SKM-1 treated with dmso at 0.1 percent for 144 hours (cell line): ENCODE data around the gene TDG.

ENCODE experiments used
- DNase-seq: peaks from one replicate; lab custom pipeline; 2025; ENCODE audit not compliant: unreplicated experiment; lab: John Stamatoyannopoulos, UW

Gene TDG

DNA sequence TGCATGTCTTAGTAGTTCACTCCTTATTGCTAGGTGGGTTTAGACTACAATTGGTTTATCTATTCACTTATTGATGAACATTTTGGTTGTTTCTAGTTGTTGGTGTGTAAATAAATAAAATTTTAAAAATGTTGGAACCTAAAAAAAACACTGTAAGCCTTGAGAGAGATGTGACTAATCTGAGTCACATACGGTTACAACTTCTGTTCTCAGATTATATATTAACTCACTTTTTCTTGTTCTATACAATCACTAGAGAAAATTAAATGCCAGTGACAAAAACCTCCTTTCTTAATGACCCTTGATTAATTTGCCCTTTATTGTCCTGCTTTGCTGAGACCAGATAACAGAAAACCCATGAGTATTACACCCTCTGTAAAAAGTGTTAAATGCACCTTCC, 7.1 kb upstream of the TDG start:
- DNase-seq, result no peak

DNA sequence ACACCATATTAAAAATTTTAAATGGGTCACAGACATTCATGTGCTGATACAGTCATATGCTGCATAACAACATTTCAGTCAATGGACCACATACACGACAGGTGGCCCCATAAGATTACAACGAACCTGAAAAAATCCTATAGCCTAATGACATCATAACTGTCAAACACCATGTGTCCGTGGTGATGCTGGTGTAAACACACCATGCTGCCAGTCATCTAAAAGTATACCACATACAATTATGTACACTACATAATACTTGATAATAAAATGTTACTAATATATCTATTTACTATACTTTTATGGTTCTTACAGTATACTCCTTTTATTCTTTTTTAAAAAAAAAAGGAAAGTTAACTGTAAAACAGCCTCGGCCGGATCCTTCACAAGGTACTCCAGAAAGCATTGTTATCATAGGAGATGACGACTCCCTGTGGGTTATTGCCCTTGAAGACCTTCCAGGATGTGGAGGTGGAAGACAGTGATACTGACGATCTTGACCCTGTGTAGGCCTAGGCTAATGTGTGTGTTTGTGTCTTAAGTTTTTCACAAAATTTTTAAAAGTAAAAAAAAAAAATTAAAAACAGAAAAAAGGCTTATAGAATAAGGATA, 5.0 kb upstream of the TDG start:
- no peak for DNase-seq

DNA sequence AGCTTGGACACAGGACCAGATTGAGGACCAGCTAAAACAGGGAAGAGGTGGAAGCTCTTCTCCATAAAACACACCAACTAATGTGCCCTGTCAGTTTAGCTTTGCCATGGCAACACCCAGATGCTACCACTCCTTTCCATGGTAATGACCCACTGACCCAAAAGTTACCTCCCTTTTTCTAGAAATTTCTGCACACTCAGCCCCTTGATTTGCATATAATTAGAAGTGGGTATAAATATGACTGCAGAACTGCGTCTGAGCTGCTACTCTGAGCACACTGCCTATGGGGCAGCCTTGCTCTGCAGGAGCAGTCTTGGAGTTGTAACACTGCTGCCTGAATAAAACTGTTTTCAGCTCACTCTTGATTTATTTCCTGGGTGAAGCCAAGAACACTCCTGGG, 3.2 kb upstream of the TDG start:
- no peak for DNase-seq

DNA sequence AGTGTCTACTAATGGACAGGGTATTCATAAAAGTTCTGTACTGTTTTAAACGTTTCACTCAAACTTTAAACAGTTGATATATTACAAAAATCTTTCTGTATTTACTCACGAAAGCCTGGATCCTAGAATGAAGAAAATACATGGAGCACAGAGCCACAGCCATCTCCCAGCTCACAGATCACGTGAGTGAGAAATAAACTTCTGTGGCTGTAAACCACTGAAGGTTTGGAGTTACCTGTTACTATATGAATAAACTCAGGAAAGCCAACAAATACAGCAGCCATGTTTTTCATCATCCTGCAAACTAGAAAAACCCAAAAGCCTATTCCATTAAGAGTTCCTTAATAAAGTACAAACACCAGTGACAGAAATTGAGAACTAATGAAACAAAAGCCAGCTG, 867 bp upstream of the TDG start:
- no peak for DNase-seq

DNA sequence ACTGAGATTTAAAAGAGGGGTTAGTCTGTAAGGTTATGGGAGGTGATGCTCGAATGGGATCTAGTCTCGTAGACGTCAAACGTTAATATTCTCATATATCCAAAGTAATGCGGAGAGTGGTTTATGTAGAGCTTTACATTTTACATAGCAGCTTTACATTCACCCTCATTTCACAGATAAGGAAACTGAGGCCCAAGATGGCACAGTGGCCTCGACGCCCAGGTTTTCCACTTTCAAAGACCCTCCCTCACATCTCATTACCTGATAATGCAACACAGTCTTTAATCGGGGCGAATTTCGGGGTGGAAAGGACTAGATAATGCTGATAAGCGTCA, 450 bp upstream of the TDG start:
- no peak for DNase-seq

DNA sequence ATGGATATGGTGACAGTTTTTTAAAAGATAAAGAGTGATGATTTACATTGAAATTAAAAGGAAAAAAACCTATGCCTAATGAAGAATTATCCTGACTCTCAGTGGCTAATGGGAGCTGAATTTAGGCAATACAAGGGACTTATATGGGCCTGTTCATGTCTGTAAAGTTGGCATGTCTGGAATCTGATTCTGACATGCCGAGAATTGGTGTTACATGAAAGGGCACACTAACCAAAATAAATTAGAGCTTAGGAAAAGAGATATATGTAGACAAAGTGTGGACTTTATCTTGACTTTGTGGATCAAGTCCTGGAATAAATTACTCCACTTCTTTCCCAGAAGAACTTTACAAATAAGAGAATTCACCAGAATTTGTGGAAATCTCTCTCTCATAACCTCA, 1.1 kb downstream of the TDG start:
- DNase-seq, result no peak

DNA sequence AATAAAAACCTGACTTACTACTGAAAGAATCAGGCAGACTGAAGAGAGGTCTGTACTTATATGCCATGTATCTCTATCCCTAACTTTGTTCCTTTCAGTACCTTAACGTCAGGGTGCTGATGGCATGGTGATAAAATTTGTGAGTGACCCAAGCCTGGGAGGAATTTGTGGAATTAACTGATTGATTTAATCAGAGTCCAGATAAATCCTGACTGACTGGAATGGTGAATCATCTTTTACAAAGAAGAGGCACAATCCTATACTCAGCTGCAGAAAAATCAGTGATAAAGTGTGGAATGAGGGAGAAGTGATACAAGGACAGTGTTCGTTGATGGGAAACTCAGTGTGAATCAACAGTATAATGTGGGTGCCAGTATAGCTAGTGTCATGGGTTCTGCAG, 3.7 kb downstream of the TDG start:
- no peak for DNase-seq

DNA sequence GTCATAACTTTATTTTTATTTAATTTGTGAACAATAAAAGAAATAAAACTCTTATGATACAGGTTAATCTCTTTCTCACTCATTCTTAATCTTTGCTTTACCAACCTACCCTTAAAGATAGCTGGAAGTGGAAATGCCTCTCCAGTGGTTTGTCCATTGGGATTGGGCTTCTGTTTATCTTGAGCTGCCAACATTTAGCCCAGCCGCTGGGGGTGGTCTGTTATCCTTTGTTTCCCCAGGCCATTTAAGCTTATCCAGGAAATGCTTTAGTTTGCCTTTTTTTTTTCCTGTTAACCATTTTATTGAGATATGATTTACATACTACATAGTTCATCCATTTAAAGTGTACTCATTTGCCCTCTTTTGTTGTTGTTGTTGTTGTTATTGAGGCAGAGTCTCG, 8.2 kb downstream of the TDG start:
- DNase-seq, result no peak

DNA sequence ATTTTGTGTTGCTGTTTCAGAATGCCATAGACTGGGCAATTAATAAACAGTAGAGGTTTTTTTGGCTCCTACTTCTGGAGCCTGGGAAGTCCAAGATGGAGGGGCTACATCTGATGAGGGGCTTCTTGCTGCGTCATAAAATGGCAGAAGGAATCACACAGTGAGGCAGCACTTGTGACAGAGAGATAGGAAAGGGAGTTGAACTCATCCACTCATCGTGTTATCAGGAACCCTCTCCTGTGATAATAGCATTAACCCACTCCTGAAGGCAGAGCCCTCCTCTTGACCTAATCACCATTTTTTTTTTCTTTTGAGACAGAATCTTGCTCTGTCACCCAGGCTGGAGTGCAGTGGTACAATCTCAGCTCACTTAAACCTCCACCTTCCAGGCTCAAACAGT, 9.7 kb downstream of the TDG start:
- DNase-seq, result no peak

DNA sequence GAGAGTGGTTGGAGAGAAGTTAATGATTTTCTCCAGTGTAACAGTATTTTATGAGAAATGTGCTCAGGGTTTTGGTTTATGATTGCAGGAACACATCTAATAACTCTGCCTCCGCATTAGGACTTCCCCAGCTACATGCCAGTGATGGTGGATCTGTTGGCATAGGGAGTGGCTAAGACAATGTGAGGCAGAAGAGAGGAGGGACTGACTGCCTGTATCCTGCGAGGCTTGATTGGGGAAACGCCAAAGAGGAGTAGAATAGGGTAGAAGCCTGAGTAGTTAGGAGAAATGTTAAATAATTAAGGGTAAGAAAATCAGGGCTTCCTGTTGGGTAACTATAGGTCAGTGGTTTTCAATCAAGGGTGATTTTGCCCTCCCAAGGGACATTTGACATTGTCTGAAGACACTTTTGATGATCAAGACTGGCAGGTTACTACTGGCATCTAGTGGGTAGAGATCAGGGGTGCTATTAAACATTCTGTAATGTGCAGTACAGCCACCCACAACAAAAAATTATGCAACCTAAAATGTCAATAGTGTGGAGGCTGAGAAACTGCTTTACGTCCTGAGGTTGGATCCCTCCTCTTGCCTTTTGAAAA, 12.8 kb downstream of the TDG start:
- no peak for DNase-seq

DNA sequence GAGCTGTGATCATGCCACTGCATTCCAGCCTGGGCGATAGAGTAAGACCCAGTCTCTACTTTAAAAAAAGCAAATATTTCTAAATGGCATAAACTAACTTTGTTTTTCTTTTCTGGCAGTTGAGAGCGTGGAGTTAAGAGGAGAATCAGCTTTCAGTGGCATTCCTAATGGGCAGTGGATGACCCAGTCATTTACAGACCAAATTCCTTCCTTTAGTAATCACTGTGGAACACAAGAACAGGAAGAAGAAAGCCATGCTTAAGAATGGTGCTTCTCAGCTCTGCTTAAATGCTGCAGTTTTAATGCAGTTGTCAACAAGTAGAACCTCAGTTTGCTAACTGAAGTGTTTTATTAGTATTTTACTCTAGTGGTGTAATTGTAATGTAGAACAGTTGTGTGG, 21.2 kb downstream of the TDG start:
- DNase-seq, result no peak

DNA sequence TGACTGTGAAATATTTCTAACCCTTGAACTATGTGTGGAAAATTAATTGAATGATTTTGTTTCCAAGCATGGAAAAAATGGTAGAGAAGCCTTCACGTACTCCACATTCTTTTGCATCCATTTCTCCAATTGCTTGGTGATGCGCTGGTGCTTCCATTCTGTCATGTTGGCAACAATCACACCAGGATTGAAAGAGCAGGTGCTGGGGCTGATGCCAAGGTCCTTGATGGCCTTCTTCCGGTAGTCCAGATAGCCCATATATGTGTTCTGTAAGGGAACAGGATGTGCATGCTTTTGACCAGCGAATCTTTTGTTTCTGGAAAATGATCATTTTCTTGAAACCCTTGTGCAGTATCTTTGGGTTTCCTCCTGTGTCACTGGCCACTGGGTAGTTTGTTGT, 28.6 kb downstream of the TDG start:
- DNase-seq, result no peak

DNA sequence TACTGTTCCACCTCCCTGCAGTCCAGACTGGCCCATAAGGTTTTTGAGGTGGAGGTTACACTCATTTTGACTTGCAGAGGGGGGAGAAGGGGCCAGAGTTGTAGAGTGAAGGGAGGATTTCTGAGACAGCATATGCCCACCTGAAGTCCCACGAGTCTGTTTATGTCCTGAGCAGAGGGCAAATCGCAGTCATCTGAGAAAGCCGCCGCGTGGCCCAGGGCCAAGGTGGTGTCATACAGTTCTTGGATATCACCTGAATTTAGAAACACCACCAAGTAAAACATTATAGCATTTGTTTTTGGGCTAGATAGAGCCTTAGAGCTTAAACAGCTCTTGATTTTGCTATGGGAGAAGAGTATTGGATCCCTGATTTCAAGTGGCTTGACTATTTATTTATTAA, 30.9 kb downstream of the TDG start:
- no peak for DNase-seq

DNA sequence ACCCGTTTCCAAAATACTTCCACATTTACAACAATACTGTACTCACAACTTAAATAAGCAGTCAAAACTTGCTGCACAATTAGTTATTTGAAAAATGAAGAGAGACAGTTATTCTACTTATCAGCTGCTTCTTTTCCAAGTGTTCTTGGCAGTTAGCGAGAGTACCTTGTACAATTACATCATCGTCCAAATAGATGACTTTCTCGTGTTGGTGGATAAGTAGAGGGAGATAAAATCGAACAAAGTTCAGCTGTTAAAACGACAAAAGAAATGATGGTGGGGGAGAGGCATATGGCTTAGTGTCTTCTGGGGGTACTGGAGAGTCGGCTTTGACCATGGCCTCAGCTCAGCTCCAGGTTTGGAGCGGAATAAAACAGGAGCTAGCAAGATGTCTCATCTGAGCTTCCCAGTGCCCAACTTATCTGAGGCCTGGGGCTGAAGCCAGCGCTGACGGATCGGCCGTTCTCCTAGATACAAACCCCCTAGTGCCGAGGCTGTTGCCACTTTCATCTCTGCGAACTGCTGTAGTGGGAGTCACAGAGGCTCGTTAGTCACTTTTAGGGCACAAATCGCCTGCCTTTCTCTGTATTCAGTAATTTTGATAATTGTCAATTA, 31.7 kb downstream of the TDG start:
- DNase-seq, result no peak

DNA sequence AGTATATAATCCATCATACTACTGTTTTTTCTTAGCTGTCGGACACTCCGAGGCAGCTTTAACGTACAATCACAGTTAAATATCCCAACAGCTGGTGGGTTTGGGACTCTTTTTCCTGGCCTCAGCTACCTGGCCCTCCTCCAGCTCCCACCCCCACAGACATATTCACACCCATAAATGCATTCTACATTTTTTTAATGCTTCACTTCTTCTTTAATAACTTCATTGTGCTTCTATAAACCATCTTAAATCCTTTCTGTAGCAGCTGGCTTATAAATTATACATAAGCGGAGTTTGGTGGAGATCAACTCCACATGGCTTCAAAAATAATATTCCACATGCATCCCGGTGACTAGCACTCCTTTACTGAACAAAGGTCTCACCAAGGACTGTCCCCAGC, 33.3 kb downstream of the TDG start:
- no peak for DNase-seq

DNA sequence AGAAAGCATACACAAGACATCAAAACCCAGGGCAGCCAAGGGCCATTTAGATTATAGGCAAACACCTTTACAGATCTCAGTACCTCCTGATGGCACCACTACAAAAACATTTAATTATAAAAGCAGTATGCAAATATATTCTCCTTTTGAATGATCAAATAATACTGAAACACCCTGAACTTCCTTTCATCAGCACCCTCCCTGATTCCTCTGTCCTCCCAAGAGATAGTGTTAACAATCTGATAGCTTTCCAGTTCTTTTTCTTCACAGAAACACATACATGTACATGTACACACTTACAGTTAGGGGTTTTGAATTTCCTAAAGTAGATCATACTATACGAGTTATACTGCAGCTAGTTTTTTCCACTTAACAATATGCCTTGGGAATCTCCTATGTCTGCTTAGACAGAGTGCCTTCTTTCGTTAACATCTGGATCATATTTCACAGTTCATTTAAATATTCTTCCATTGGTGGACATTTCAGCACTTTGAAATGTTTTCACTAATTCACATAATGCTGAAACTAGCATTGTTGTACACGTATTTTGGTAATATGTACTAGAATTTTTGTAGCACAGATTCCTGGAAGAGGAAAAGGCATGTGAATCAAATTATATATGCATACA, 35.2 kb downstream of the TDG start:
- DNase-seq, result no peak

DNA sequence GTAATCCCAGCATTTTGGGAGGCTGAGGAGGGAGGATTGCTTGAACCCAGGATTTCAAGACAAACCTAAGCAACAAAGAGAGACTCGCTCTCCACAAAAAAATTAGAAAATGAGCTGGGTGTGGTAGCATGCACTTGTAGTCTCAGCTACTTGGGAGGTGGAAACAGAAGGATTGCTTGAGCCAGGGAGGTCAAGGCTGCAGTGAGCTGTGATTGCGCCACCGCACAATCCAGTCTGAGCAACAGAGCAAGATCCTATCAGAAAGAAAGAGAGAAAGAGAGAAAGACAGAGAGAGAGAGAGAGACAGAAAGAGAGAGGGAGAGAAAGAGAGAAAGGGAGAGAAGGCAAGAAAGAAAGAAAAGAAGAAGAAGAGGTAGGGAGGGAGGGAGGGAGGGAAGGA, 37.0 kb downstream of the TDG start:
- DNase-seq, result no peak

DNA sequence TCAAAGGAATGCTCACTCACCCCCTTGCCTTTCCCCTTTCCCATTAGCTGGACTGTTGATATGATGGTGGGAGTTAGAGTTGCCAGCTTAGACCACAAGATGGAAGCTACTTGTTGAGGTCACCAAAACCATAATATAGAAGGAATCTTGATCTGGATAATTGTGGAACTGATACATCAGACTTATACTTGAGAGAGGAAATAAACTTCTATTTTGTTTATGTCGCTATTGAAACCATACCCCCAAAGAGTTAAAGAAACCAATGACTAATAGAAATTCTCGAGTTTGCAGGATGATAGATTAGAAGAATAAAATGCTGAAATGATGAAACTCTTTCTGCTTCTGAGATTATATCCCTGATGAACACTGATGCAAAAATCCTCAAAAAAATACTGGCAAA, 37.9 kb downstream of the TDG start:
- DNase-seq, result no peak

DNA sequence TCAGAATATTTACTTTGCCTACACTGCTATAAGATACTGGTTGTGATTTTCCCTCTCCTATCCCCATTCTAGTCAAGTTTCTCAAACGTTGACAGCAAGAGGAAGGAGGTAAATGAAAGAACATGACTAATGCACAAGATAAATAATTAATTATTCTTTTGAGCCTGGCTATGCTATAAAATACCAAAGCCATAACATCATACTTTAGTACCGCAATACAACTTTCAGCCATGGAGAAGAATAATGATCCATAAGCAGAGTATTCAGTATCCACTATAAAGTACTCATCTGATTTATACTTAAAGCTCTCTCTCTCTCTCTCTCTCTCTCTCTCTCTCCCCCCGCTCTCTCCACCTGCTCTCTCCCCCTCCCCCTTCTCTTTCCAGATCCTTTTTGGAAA, 41.3 kb downstream of the TDG start:
- DNase-seq, result no peak

DNA sequence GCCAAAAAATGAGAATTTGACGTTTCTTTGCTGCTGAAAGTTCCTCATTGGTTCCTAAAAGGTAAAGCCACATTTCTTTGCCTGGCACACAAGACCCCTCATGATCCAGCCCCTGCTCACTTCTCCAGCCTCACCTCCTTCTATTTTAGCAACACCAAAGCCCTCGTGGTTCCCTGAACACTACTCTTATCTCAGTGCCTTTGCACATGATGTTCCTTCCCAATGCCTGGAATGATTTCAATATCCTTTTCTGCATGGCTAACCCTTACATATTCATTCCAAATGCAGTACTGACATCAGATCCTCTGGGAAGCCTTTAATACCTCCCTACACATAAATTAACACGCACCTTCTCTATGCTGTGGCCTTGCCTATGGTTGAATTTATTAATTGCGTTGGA, 44.4 kb downstream of the TDG start:
- no peak for DNase-seq

DNA sequence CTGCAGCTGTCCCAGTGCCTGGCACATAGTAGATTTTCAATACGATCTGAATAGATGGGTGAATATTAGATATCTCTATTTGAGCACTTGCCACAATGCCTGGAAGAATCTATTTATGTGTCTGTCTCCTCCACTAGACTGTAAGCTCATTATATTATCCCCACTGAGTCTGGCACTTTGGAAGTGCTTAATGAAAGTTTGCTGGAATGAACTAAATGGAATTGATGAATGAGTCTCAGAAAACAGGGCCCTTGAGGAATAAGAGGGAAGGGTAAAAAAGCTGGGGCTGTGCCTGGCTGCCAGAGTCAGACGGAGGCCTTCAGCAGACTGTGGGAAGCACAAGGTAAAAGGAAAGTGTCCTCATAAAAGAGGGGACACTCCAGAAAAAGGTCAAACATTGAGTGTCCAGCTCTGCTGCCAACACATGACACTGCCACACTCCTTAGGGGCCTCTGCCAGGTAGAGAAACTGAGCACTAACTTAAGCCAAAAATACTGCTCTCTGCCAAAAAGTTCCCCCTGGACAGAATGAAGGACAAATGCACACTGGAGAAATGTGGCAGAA, 45.0 kb downstream of the TDG start:
- DNase-seq, result no peak

DNA sequence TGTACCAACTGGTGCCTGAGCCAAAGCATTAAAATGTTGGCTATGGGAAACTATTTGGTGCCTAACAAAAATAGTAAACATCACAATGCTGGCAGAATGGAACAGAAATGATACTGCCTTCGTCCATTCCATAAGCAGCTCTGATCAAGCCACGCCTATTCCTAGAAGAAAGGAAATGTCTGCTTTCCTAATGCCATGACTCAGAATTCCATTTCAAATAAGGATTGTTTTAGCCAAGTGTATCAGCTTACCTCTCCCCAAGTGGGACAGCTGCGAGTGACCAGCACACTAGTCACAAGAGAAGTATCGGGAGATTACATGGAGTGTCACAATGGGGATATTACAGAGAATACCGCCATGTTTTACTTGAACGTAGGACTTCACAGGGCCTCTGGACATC, 45.6 kb downstream of the TDG start:
- DNase-seq, result no peak
